Measurements from ENCODE around the gene TMPRSS11F. TPM values are rescaled to one million over a fixed set of nuclear protein-coding genes. Genes with fewer than 3 reads are reported as not detected.

Gene TMPRSS11F
- total RNA-seq, result not detected in 2 replicates

GRCh38 chr4:68129793-68130192, at the start of gene TMPRSS11F:
TMPRSS11F (minus strand) TSS chr4:68129869; CDS start chr4:68129820, 49 bp downstream.

Other genes starting within 250 kb of the TMPRSS11F start
- not detected in 2 replicates for gene TMPRSS11D, start 245.9 kb downstream of the TMPRSS11F start, total RNA-seq
- gene TMPRSS11A, start 166.4 kb downstream of the TMPRSS11F start, total RNA-seq, result not detected in 2 replicates
- not detected in 2 replicates for gene TMPRSS11B, start 115.8 kb upstream of the TMPRSS11F start, total RNA-seq
- 22.7 and 33.6 TPM in 2 replicates for gene YTHDC1, start 220.2 kb upstream of the TMPRSS11F start, total RNA-seq

All from pericardium fibroblast (primary cell).